Measurements from ENCODE around the gene CAB39.
A peak's percentile ranks its signal among the peaks of the same experiment; 100 is the strongest.

Gene CAB39

DNA sequence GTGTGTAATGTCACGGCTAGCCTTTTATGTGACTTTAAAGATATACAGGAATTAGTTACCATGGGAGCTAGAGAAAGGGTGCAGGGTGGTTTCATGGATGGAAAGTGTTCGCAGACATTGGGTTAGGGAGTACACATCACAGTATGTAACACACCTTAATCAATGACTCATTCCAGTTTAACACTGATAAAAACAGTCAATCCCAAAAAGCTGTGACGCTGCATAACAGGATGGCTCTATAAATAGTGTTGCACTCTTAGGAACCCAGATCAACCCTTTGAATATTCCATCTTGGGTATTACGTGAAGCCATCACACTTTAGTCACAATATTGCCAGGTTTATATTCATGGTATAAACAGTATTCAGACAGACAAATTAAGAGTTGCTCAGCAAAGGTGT lies 33.6 kb downstream of the CAB39 start:
- H3K4me3 ChIP-seq (ENCODE audit: low read length): no peak overlapping the region
- TF ChIP-seq, protein P1, sequence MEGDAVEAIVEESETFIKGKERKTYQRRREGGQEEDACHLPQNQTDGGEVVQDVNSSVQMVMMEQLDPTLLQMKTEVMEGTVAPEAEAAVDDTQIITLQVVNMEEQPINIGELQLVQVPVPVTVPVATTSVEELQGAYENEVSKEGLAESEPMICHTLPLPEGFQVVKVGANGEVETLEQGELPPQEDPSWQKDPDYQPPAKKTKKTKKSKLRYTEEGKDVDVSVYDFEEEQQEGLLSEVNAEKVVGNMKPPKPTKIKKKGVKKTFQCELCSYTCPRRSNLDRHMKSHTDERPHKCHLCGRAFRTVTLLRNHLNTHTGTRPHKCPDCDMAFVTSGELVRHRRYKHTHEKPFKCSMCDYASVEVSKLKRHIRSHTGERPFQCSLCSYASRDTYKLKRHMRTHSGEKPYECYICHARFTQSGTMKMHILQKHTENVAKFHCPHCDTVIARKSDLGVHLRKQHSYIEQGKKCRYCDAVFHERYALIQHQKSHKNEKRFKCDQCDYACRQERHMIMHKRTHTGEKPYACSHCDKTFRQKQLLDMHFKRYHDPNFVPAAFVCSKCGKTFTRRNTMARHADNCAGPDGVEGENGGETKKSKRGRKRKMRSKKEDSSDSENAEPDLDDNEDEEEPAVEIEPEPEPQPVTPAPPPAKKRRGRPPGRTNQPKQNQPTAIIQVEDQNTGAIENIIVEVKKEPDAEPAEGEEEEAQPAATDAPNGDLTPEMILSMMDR (IDR thresholded peaks at IDR 0.05; ENCODE audit: insufficient read depth, low read depth, low read length, missing control alignments): no peak
- DNase-seq (ENCODE audit: low read depth): no peak

DNA sequence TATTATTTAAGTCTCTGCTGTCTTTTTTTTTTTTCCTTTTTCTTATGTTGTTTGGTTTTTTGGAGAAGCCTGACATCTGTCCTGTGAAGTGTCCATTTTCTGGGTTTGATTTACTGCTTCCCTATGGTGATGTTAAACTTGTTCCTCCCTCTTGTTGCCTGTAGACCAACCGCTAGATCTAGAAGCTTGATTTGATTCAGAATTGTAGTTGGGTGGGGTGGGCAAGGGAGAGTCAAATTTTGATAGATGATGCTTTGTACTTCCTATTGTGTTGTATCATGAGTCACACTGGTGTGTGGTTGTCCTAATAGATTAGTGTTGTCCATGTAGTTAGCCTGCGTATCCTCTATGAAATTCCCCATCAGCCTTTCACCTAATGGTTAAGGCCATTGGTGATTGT lies 35.4 kb downstream of the CAB39 start:
- peak; percentile 44 for DNase-seq (ENCODE audit: low read depth)
- no peak overlapping the region for H3K4me3 ChIP-seq (ENCODE audit: low read length)
- TF ChIP-seq, protein P1 (IDR thresholded peaks at IDR 0.05; ENCODE audit: insufficient read depth, low read depth, low read length, missing control alignments): no peak

DNA sequence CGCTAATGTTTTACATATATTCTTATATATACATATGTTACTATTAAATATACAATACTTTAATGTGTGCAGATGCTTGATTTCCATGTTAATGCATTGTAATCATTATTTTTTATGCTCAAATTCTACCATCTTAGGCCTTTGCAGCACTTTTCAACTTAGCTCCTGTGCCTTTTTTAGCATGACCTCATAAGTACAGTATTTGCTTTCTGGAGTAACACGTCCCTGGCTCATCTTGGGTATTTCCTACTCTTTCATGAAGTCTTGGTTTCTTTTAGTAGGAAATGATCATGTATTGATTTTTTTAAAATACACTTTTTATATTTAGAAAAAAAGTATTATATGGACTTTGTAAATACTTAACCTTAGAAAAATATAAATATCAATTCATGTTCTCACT lies 36.5 kb downstream of the CAB39 start:
- H3K4me3 ChIP-seq (ENCODE audit: low read length): no peak overlapping the region
- TF ChIP-seq, protein P1 (IDR thresholded peaks at IDR 0.05; ENCODE audit: insufficient read depth, low read depth, low read length, missing control alignments): no peak
- DNase-seq (ENCODE audit: low read depth): peak; percentile 54

DNA sequence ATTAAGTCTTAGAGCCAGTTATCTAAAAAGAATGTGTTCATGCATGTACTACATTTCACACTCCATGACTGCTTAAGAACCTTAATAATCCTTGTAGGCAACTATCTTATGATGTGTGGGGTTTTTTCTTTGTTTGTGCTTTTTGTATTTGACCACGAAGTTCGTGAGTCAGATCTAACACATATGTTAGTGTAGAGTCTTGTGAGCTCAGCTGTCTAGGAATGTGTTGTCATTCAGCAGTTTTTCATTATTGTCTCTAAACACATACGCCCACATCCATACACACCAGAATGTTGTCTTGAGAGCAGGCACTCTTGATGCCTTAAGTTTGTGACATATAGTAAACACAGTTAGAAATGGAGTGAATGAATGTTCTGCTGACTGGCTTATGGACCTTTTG lies 38.4 kb downstream of the CAB39 start:
- no peak overlapping the region for H3K4me3 ChIP-seq (ENCODE audit: low read length)
- TF ChIP-seq, protein P1 (IDR thresholded peaks at IDR 0.05; ENCODE audit: insufficient read depth, low read depth, low read length, missing control alignments): no peak
- DNase-seq (ENCODE audit: low read depth): peak; percentile 91

DNA sequence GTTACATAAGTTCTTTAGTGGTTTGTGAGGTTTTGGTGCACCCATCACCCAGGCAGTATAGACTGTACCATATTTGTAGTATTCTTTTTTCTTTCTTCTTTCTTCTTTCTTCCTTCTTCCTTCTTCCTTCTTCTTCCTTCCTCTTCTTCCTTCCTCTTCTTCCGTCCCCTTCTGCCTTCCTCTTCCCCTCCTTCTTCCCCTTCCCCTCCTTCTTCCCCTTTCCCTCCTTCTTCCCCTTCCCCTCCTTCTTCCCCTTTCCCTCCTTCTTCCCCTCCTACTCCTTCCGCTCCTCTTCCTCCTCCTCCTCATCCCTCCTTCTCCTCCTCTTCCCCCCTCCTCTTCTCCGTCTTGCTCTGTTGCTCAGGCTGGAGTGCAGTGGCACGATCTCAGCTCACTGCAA lies 41.6 kb downstream of the CAB39 start:
- DNase-seq (ENCODE audit: low read depth): no peak
- H3K4me3 ChIP-seq (ENCODE audit: low read length): no peak overlapping the region
- TF ChIP-seq, protein P1 (IDR thresholded peaks at IDR 0.05; ENCODE audit: insufficient read depth, low read depth, low read length, missing control alignments): no peak

DNA sequence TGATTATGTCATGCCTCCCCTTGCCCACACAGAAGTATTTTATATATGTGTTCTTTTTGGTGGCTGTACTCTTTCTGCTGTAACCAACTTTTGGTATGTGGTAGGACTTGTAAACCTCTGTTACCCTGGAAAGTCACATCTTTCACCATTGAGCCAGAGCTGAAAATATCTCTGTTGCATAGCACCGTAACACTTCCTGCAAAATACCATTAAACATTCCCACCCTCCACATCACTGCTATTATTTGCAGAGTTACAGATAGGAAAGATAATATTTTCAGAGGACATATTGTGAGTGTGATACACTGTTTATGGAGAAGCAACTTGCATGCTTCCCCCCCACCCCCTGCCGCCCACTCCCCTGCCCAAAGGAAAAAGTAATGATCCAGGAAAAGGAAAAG lies 44.8 kb downstream of the CAB39 start:
- H3K4me3 ChIP-seq (ENCODE audit: low read length): no peak overlapping the region
- TF ChIP-seq, protein P1 (IDR thresholded peaks at IDR 0.05; ENCODE audit: insufficient read depth, low read depth, low read length, missing control alignments): no peak
- DNase-seq (ENCODE audit: low read depth): no peak

DNA sequence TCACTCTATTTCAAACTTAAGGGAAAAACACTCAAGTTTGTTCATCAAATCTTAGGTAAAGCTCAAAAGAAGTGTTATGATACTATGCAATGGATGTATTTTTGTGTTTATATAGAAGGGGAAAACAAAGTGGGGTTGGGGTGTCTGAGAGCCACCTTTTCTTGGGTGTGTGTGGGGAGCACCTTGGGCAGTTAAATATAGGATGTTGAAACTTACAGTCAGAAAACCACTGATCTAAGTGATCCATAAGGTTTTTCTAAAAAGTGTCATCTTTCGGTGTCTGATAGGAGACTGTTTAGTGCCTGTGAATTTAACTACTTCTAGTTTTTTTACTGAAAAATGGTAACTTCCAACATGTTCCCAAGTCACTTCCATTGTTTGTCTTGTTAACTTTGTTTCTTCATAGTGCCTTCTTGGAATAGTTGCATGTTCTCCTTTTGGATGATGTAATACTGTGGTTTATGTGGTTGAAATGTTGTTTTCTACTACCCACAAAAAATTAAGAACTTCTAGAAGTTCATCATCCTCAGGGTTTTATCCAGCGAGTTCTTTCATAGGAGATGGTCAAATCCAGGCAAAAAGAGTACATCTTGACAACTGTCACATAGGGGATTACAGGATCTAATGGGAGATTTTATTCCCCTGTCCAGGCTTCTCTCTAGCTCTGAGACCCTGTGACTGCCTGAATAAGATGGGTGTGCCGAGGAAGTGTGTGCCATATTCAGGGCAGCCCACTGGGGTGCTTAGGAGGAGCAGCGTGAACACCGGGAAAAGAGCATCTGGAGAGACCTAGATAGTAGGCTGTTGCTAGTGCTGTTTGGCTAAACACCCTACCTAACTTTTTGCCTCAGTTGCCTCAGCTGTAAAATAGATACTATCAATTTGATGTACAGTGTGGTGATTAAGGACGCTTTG lies 46.2 kb downstream of the CAB39 start:
- TF ChIP-seq, protein P1 (IDR thresholded peaks at IDR 0.05; ENCODE audit: insufficient read depth, low read depth, low read length, missing control alignments): no peak
- peak; percentile 50 for DNase-seq (ENCODE audit: low read depth)
- H3K4me3 ChIP-seq (ENCODE audit: low read length): no peak overlapping the region
